ENCODE results near the gene KAZN.

KAZN gene

DNA sequence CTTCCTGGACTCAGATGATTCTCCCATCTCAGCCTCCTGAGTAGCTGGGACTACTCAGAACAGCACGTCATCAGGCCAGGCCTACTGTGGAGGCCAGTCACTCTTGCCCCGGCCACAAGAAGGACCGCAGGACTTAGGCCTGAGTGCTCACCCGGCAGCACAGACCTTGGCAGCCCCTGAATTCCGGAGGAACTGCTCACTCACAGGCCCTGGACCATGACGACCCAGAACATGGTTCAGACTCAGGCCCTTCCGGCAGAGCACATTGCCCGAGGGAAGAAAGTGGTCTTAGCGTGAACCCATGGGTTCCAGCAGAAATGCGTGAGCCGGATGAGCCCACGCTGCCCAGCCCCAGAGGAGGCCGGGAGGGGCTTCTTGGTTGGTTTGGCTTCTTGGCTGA, 377.8 kb downstream of the KAZN start:
- DNase-seq (ENCODE audit: low read depth) = no peak
- no peak overlapping the region for H3K4me3 ChIP-seq (ENCODE audit: low read length)
- TF ChIP-seq, protein P1, sequence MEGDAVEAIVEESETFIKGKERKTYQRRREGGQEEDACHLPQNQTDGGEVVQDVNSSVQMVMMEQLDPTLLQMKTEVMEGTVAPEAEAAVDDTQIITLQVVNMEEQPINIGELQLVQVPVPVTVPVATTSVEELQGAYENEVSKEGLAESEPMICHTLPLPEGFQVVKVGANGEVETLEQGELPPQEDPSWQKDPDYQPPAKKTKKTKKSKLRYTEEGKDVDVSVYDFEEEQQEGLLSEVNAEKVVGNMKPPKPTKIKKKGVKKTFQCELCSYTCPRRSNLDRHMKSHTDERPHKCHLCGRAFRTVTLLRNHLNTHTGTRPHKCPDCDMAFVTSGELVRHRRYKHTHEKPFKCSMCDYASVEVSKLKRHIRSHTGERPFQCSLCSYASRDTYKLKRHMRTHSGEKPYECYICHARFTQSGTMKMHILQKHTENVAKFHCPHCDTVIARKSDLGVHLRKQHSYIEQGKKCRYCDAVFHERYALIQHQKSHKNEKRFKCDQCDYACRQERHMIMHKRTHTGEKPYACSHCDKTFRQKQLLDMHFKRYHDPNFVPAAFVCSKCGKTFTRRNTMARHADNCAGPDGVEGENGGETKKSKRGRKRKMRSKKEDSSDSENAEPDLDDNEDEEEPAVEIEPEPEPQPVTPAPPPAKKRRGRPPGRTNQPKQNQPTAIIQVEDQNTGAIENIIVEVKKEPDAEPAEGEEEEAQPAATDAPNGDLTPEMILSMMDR (conservative IDR thresholded peaks at IDR 0.05; ENCODE audit: low read depth, low read length) = no peak

DNA sequence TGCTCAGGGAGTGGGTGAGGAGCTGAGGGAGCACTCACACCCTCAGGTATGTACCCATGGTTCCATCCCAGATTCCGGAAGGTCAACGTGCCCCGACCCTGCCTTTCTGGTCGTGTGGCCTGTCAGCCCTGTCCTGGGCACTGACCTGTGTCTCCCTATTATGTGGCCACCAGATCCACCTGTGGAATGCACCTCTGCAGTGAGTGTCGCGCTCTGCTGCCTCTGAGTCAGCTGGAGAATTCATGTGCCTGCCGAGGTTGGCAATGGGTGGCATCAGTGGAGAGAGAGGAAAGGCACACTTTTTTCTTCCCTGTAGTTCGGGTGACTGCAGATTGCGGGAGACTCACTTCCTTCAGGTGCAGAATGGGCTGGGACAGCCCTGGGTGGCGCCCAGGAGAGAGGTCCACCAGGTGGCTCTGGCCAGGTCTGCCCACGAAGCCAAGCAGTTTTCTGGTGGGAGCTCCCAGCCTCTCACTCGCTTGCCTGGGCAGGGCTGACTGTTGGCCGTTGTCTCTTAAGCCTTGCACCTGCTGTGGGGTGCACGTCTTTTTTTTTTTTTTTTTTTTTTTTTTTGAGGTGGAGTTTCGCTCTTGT, 378.9 kb downstream of the KAZN start:
- TF ChIP-seq, protein P1 (conservative IDR thresholded peaks at IDR 0.05; ENCODE audit: low read depth, low read length) = no peak
- DNase-seq (ENCODE audit: low read depth) = no peak
- no peak overlapping the region for H3K4me3 ChIP-seq (ENCODE audit: low read length)

DNA sequence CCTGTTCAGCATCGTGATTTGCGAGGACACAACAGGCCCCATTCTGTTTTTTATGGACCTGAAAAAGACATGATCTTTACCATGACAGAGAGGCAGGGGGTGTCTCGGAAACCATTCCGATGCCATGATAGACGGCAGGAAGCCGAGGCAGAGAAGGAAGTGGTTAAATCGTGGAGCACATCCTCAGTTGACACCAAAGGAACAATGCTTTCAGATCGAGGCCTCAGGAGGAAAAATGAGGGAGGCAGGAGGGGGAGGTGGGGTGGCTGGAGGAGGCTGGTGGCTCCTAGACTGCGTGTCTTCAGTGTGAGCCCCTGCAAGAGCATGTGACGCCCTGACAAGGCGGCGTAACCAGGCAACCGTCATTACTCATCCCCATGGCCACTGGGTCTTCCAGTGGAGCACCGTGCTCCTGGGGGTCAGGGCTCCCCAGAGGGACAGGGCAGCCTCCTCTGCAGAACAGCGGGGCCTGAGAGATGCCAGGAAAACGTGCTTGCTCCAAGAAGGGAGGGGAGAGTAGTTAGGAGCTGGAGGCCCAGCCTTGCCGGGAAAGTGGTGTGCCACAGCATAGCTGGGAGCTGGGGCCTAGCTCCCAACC, 382.2 kb downstream of the KAZN start:
- DNase-seq (ENCODE audit: low read depth) = no peak
- TF ChIP-seq, protein P1 (conservative IDR thresholded peaks at IDR 0.05; ENCODE audit: low read depth, low read length) = no peak
- no peak overlapping the region for H3K4me3 ChIP-seq (ENCODE audit: low read length)

GRCh38 chr1:14982029-14982428, 383.5 kb downstream of the KAZN start:
- DNase-seq (ENCODE audit: low read depth) = no peak
- TF ChIP-seq, protein P1 (conservative IDR thresholded peaks at IDR 0.05; ENCODE audit: low read depth, low read length) = no peak

DNA sequence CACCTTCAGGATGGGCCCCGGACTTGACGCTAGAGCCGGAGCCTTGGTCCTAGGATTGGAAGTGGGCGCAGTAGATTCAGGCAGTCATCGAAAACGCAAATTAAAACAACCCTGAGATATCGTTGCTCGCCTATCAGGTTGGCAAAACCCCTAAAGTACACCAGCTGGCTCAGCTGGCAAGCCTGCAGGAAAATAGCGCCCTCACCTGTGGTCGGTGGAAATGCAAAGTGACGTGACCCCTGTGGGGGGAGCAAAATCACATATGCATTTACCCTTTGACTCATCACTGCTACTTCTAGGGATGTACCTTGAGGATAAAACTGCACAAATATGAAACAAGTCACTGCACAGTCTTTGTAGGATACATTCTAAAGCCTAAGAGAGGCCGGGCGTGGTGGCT, 384.8 kb downstream of the KAZN start:
- TF ChIP-seq, protein P1 (conservative IDR thresholded peaks at IDR 0.05; ENCODE audit: low read depth, low read length) = peak; percentile 32
- DNase-seq (ENCODE audit: low read depth) = no peak
- H3K4me3 ChIP-seq (ENCODE audit: low read length) = no peak overlapping the region

More at GRCh38 chr1:14982029-14982428, 383.5 kb downstream of the KAZN start:
- no peak overlapping the region for H3K4me3 ChIP-seq (ENCODE audit: low read length)

DNA sequence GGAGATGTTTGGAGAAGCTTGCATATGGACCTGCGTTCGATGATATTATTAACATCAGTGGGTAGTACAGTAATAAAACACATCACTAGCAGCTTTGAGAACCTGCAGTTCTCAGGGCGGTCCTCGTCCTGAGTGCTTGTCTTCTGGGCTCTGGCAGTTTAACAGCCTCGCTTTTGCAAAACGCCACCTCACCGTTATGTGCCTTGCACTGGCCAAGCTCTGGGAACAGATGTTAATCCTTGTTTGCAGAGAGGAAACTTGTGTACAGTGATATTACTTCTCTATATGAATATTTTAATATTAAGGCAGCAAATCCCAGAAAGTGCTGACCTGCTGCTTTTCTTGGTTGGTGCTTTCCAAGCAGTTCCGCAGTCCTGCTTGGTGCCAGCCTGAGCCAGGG, 387.7 kb downstream of the KAZN start:
- no peak for DNase-seq (ENCODE audit: low read depth)
- no peak overlapping the region for H3K4me3 ChIP-seq (ENCODE audit: low read length)
- TF ChIP-seq, protein P1 (conservative IDR thresholded peaks at IDR 0.05; ENCODE audit: low read depth, low read length) = no peak
